CD4-positive, alpha-beta T cell treated with Interleukin-2 at 100 ng/mL for 4 hours (primary cell): ENCODE data around the gene GDF15.
"Not testable (repeated sequence)": the region's sequence is repeated elsewhere in the genome, so short reads cannot be mapped to it uniquely, and the experiment has no call there.

Experiments
- DNase-seq: peaks from one replicate; pipeline ENCODE4 v3.0.0-alpha.2; 2020; ENCODE audit warnings: low spot score

GDF15 gene, protein sequence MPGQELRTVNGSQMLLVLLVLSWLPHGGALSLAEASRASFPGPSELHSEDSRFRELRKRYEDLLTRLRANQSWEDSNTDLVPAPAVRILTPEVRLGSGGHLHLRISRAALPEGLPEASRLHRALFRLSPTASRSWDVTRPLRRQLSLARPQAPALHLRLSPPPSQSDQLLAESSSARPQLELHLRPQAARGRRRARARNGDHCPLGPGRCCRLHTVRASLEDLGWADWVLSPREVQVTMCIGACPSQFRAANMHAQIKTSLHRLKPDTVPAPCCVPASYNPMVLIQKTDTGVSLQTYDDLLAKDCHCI

DNA sequence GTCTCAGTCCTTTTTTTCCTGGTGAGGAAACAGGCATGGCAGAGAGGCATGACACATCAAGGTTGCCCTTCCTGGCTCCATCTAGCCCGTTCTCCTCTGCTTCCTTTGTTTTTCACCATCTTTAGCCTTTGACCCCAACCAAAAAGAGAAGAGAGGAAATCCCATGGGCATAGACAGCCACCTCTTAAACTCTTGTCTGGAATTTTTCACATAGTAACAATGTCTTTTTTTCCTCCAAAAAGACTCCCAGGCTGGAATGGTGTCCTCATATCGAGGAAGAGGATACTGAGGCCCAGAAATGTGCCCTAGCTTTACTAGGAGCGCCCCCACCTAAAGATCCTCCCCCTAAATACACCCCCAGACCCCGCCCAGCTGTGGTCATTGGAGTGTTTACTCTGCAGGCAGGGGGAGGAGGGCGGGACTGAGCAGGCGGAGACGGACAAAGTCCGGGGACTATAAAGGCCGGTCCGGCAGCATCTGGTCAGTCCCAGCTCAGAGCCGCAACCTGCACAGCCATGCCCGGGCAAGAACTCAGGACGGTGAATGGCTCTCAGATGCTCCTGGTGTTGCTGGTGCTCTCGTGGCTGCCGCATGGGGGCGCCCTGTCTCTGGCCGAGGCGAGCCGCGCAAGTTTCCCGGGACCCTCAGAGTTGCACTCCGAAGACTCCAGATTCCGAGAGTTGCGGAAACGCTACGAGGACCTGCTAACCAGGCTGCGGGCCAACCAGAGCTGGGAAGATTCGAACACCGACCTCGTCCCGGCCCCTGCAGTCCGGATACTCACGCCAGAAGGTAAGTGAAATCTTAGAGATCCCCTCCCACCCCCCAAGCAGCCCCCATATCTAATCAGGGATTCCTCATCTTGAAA lies at the start of gene GDF15:
Gene GDF15 (plus strand): TSS at position 484 of the 868 bp plus-strand sequence. CDS start 32 bp downstream, at position 516.
- no peak for DNase-seq

DNA sequence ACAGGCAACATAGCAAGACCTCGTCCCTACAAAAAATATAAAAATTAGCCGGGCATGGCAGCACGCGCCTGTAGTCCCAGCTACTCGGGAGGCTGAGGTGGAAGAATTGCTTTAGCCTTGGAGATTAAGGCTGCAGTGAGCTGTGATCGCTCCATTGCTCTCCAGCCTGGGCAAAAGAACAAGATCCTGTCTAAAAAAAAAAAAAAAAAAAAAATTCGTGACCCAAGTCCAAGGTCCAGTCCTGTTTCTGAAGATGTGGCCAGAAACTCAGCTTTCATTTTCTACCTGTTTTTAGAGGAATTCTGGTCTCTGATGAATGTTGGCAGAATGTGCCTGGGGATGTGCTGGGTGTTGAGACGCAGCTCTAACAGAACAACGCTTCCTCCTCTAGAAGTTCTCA lies 47.4 kb upstream of the GDF15 start:
- DNase-seq: no peak

DNA sequence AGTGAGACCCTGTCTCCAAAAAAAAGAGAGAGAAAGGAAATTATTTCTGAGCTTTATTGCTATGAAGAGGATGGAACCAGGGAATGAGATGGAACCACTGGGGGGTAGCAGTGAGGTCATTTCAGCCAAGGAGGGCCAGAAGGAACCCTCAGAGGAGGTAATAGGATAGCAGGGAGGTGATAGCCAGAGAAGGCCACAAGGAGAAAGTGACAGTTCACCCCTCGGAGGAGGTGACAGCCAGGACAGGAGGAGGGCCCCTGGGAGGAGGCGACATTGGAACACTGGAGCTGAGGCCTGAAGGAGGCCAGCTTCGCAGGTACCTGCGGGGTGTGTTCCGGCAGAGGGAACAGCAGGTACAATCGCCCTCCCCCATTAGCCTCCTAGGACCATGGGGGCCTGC lies 46.2 kb upstream of the GDF15 start:
- no peak for DNase-seq

DNA sequence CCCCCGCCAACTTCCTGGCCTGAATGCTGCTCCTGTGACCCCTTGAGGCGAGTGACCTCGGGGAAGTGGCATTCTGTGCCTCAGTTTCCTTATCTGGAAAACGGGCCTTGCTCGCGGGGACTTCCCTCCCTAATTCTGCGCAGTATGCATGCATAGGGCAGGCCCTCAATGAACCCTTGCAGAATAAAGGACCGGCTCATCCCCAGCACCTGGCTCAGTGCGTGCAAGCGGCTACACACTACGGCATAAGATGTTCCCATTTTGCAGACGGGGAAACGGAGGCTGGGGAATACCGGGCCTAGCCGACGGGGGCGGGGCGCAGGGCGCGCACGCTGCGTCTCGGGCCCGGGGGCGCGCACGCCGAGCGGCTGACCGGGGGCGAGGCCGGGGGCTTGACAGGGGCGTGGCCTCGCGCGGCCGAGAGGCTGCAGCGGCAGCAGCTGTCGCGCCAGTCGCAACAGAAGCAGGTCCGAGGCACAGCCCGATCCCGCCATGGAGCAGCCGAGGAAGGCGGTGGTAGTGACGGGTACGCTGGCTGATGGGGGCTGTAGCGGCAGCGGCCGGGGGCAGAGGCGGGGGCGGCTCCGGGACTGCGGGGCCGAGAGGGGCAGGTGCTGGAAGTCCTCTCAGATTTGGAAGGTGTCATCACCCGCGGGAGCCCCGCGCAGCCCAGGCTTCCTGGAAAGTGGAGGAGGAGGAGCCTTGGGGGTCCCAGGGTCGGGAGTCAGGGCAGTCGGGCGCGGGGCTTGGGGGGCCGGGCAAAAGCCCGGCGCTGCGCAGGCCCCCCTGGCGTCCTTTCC lies 45.6 kb upstream of the GDF15 start, which contains the start of gene PGPEP1:
Gene PGPEP1 (plus strand): TSS at position 409 of the 800 bp plus-strand sequence. CDS start 84 bp downstream, at position 493.
- DNase-seq: peak; percentile 56

DNA sequence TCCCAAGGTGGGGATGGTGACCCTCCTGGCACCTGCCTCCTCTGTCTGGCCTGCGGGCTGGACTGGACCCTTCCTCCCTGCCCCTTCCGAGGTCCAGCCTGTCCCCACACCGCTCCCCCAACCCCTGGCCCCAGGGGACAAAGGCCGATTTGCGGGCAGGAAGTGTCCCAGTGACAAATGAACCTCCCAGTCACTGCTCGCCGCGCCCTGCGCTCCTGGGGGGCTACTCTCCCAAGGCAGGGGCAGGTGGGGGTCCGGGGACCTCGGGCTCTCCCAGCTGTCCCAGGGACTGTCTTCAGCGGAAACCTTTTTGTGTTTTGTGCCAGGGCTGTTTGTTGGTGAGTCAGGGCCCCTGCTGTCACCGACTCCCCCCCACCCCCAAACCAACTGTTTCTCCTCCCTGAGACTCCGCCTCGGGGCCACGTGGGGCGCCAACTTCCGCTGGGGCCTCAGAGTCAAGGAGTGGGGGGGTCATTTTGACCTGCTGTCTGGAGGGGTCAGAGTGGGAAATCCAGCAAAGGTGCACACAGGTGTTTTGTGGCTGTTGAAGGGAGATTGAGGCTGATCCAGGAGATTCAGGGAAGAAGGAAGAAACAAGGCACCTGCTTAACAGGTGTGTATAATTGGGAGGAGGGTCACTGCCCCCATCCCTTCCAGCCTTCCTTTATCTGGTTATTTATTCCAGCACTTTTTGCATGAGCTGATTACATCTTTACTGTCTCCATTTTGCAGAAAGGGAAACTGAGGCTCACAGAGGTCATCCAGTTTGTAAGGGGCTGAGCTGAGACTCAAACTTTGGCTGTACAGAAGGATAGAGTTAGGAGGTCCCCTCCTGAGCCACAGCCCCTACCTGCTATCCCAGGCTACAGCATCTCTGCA lies 44.7 kb upstream of the GDF15 start:
- peak; percentile 72 for DNase-seq

DNA sequence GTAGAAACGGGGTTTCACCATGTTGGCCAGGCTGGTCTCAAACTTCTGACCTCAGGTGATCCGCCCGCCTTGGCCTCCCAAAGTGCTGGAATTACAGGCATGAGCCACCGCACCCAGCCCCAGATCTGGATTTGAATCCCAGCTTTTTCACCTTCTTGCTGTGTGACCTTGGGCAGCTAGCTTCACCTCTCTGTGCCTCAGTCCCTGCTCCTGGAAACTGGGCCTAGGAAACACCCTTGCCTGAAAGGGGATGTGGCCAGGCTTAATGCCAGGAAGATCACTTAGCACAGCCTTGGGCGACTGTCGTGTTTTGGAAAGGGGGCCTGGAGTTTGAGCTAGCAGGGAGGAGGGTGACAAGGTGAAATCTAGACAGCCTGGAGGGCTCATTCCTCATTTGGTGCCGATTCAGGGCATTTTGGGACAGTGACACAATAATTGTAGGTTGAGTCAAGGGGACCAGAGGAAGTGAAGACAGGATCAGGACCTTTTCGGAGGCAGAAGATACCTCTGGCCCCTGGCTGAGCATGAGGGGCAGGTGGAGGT lies 43.8 kb upstream of the GDF15 start:
- DNase-seq: no peak

DNA sequence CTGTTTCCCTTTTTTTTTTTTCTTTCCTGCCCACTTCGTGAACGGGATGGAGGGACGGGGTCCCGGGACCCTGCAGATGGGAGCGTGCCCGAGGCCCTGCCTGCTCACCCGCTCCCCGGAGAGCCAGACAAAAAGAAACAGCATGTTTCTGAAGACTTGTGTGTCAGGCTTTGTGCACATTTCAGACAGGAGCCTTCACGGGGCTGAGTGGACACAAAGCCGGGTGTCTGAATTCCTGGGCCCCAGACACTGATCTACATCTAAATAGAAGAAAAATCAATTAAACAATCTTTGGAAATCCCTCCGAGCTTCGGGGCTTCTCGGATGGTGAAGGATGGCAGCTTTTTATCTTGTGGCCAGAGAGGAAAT lies 41.4 kb upstream of the GDF15 start:
- no peak for DNase-seq

DNA sequence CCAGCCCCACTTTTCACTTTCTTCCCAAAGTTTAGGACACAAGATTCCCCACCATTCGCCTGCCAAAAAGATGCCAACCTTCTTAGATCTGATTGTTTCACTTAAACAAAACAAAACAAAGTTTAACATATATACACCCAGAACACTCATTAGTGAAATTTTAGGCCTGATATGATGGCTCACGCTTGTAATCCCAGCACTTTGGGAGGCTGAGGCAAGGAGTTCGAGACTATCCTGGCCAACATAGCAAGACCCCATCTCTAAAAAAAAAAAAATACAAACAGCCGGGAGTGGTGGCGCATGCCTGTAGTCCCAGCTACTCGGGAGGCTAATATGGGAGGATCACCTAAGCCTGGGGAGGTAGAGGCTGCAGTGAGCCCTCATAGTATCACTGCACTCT lies 40.7 kb upstream of the GDF15 start:
- DNase-seq: no peak

DNA sequence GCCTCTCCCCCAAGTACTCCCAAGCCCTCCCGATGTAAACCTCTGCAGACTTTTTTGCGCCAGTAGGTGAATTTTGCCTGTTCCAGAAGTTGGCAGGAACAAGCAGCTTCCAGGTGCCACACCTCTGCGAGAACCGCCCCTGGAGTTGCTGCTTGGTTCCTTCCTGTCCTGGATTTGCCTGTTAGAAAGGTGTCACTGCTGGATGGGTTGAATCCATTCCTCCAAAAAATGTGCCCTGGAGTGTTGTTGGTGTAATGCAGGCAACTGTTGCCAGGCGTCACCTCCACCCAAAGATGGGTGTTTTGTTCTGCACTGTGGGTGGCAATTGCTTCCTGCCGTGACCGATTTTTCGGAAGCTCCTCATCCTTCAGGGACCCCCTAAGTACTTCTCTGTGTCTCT lies 39.9 kb upstream of the GDF15 start:
- DNase-seq: no peak

DNA sequence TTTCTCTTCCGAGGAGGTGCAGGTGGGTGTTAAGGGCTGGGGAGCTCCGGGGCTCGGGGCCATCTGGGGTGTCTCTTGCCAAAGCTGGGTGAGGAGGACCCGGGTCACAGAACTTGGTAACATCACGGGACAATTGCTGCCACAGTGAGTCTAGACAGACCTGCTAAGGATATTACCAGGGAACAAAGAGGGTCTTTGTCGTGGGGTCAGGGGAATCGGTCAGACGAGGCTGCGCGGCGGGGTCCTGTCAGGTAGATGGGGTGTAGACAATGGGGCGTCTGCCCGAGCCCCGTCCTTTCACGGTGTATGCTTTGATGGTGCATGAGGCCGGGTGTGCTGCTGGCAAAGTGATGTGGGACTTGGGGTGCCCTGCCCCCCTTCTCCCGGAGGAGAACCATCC lies 37.8 kb upstream of the GDF15 start:
- DNase-seq: no peak

DNA sequence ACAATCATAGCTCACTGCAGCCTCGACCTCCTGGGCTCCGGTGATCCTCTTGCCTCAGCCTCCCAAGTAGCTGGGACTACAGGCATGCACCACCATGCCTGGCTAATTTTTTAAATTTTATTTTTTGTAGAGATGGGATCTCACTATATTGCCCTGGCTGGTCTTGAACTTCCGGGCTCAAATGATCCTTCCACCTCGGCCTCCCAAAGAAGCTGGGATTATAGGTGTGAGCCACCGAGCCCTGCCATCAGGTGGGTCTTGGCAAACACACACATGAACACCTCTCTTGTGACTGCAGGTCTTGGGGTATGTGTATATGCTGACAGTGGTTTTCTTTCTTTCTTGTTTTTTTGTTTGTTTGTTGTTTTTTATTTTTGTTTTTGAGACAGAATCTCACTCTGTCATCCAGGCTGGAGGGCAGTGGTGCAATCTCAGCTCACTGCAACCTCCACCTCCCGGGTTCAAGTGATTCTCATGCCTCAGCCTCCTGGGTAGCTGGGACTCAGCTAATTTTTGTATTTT lies 37.1 kb upstream of the GDF15 start:
- DNase-seq: not testable (repeated sequence)

DNA sequence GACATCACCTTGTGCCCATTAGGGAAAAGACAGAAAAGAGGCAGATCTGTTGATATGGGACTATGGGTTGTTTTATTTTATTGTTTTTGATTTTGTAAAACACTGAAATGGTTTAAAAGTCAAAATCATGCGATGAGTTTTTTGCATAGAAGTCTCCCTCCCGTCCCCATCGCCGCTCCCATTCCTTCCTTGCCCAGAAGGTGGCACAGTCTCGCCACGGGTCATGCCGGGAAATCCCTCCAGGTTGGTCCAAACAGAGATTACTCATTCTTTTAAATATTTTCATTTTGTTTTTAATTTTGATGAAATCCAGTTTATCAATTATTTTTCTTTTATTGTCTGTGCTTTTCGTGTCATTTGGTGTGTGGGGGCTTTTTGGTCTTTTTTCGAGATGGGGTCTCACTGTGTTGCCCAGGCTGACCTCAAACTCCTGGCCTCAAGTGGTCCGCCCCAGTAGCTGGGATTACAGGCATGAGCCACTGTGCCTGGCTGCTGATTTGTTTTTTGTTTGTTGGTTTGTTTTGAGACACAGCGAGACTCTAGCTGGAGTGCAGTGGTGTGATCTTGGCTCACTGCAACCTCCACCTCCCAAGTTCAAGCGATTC lies 36.3 kb upstream of the GDF15 start:
- DNase-seq: peak; percentile 20

DNA sequence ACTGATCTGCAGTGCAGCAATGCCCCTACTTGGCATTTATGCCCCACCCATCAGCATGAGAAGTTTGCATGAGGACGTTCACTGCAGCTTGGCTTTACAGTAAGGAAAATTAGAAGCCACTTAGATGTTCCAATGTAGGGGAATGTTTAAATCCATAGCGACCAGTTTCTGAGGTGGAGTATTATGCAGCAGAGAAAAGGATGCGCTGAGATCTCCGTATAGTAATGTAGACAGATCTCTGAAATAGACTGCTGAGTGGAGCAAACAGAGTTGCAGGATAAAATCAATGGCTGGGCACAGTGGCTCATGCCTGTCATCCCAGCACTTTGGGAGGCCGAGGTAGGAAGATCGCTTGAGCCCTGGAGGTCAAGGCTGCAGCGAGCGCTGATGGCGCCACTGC lies 35.5 kb upstream of the GDF15 start:
- no peak for DNase-seq

DNA sequence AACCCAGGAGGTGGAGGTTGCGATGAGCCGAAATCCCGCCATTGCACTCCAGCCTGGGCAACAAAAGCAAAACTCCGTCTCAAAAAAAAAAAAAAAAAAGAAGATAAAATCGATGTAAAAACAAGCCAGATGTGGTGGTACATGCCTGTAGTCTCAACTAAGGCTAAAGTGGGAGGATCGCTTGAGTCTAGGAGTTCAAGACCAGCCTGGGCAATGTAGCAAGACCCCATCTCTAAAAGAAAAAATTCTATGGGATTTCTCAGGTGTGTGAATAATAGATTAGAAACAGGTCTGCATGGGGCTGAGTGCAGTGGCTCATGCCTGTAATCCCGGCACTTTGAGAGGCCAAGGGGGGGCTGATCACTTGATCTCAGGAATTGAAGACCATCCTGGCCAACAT lies 34.4 kb upstream of the GDF15 start:
- DNase-seq: no peak

DNA sequence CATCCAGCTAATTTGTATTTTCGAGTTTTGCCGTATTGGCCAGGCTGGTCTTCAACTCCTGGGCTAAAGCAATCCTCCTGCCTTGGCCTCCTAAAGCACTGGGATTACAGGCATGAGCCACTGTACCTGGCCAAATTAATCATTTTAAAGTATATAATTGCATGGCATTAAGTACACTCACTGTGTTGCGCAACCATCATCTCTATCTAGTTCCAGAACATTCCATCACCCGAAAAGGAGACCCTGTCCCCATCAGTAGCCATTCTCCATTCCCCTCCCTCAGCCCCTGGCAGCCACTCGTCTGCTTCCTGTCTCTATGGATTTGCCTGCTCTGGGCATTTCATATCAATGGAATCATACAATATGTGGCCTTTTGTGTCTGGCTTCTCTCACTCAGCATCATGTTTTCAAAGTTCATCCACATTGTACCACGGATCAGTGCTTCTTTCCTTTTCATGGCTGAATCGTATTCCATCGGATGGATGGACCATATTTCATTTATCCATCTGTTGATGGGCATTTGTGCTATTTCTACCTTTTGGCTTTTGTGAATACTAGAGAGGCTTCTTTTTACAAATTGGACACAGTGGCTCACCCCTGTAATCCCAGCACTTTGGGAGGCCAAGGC lies 32.5 kb upstream of the GDF15 start:
- no peak for DNase-seq

DNA sequence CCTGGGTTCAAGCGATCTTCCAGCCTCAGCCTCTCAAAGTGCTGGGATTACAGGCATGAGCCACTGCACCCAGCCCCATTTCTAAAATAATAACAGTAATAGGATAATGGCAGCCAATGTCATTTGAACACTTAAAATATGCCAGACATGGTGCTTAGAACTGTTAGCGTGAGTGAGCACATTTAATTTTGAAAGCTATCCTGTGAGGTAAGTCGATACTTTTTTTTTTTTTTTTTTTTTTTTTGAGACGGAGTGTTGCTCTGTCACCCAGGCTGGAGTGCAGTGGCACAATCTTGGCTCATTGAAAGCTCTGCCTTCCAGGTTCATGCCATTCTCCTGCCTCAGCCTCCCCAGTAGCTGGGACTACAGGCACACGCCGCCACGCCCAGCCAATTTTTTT lies 31.2 kb upstream of the GDF15 start:
- DNase-seq: not testable (repeated sequence)

DNA sequence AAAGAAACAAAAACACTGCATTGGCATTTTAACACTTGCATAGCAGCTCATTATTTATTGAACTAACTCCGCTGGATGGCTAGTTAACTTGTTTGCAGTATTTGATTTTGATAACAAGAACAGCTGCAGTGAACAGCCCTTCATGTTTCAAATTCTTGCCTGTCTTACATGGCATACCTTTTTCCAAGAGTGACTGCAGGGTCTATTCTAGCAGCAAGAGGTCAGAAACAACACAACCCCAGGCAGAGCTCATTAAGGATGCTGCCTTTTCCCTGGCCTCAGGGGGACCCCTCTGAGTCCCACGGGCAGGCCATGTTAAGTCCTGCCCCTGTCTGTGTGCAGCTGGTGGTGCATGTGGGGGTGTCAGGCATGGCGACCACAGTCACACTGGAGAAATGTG lies 28.9 kb upstream of the GDF15 start:
- DNase-seq: no peak

DNA sequence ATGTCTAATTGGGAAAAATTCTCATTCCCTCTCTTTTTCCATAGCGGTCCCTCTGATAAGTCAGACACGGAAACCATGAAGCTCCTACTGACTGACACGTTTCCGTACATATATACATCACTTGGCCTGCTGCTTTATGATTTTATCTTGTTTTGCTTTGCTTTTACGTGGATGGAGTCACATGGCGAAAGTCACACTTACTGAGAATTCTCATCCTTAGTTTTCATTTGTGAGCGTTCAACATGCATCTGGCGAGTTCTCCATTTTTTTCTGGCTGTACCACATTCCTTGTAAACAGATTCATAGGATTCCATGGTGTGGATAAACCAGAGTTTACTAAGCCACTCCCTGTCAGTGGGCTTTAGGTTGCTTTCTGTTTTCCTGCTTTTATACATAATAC lies 24.3 kb upstream of the GDF15 start:
- no peak for DNase-seq

DNA sequence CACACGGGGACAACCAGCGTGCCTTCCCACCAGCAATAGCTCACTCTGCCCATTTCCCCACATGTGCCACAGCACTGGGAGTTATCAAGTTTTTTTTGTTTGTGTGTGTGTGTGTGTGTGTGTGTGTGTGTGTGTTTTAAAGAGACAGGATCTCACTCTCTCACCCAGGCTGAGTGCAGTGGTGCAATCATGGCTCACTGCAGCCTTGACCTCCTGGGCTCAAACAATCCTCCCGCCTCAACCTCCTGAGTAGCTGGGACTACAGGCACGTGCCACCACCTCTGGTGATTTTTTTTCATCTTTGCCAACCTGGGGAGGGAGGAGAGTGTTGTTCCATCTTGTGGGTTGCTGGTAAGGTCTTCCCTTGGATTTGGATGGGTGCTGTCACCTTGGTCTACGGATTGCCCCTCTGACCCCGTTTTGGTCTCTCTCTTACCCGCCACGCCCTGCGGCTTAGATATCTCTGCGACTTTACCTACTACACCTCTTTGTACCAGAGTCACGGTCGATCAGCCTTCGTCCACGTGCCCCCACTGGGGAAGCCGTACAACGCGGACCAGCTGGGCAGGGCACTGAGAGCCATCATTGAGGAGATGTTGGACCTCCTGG lies 22.9 kb upstream of the GDF15 start:
- DNase-seq: no peak

DNA sequence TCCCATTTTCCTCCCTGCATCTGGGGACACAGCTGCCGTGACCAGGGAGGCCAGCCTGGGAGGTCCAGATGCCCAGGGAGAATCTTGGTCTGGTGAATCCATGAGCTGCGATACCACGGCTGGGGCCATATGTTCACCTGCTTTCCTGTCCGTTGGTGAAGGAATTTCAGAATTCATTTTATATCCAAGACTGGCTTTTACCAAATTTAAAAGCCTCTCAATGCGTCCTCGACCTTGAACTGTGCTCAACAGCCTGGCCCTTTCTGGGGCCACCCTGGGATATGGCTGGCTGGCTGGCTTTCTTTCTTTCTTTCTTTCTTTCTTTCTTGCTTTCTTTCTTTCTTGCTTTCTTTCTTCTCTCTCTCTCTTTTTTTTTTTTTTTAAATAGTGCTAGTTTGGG lies 22.2 kb upstream of the GDF15 start:
- DNase-seq: no peak
